PFSK-1 (cell line): Measurements from ENCODE around the gene UNC45B.

ENCODE experiments used
- SIN3A ChIP-seq: IDR thresholded peaks from 2 replicates; pipeline ENCODE4 v1.6.1; 2012; ENCODE audit warnings: mild to moderate bottlenecking, low read length, moderate library complexity, borderline replicate concordance; ENCODE audit not compliant: insufficient read depth
- TAF1 ChIP-seq: IDR thresholded peaks from 2 replicates; pipeline ENCODE4 v1.6.1; 2012; ENCODE audit warnings: low read length, control low read depth, borderline replicate concordance; ENCODE audit not compliant: insufficient read depth

- TF ChIP-seq SIN3A, result no peak
- TF ChIP-seq TAF1, result no peak
Observed at GRCh38 chr17:35188111-35188510, 40.5 kb downstream of the UNC45B start.
